Brain pericyte (primary cell): ENCODE measurements around the gene ZNF584.

ENCODE experiments used
- DNase-seq: peaks from one replicate; pipeline ENCODE4 v3.0.0-alpha.2; 2012; ENCODE audit warnings: low read depth, low spot score

Gene ZNF584

GRCh38 chr19:58466089-58466759, 57.8 kb downstream of the ZNF584 start:
- DNase-seq: no peak

GRCh38 chr19:58466760-58467589, 58.5 kb downstream of the ZNF584 start, which contains the start of gene ZNF324:
TSS of gene ZNF324 (plus strand) at chr19:58467080. CDS start at chr19:58469186, 2,106 bp downstream.
- DNase-seq: peak; percentile 85
